H1 (cell line): ENCODE data around the gene VWA7. TPM values are rescaled to one million over a fixed set of nuclear protein-coding genes. Genes with fewer than 3 reads are reported as not detected.

ENCODE experiments used
- BACH1 ChIP-seq: IDR thresholded peaks from 2 replicates; pipeline ENCODE4 v1.6.1; 2012; ENCODE audit warnings: low read length, improper control_type of control experiment
- EGR1 ChIP-seq: IDR thresholded peaks from 2 replicates; pipeline ENCODE4 v1.6.1; 2011; ENCODE audit warnings: low read depth, low read length, borderline replicate concordance
- NANOG ChIP-seq: IDR thresholded peaks from 2 replicates; pipeline ENCODE4 v1.6.1; 2011; ENCODE audit warnings: low read length, low read depth, mild to moderate bottlenecking, inconsistent platforms; ENCODE audit not compliant: insufficient read depth, poor library complexity, severe bottlenecking
- POLR2A ChIP-seq, 2 experiments: IDR thresholded peaks; 1 replicate in 1 of 2; 2 replicates in 1 of 2; pipeline ENCODE4 v1.6.1; 2011; ENCODE audit warnings: low read depth in 2 of 2, low read length in 2 of 2, mild to moderate bottlenecking in 2 of 2; ENCODE audit errors: control extremely low read depth in 1 of 2
- SAP30 ChIP-seq: fragments of 300-600 bp; sonication (generic); IDR thresholded peaks from 2 replicates; pipeline ENCODE4 v1.7.1; 2012; ENCODE audit warnings: low read length, moderate library complexity, mild to moderate bottlenecking, inconsistent platforms; ENCODE audit not compliant: insufficient read depth, insufficient replicate concordance
- TAF1 ChIP-seq: IDR thresholded peaks from 2 replicates; pipeline ENCODE4 v1.6.1; 2011; ENCODE audit warnings: mild to moderate bottlenecking, low read depth, low read length
- polyA plus RNA-seq, 7 experiments: library from polyadenylated mRNA; depleted of rRNA in 3 of 7; stranded (reverse) in 5 of 7; unstranded in 2 of 7; fragments of >200 nt in 5 of 7; fragments of 200-250 nt in 2 of 7; gene quantifications; 1 replicate in 5 of 7; 2 replicates in 1 of 7; 4 replicates in 1 of 7; pipeline versions ENCODE4 v1.2.1 to v1.2.3, GENCODE V29; 2011 to 2013; ENCODE audit warnings: missing spikeins in 2 of 7, mixed read lengths in 2 of 7
- total RNA-seq: library from RNA; stranded (reverse); fragmentation: NEBNext Ultra II Directional; extraction: Animal tissue kit (Norgen Biotek cat#: 25700); gene quantifications from 2 replicates; pipeline ENCODE4 v1.2.1, GENCODE V29; 2021

VWA7 gene
- total and polyA plus RNA-seq, 2 of the 8 experiments (the other 6 are each of a cell fraction or from before 2014, with no cell fraction given), result 0.82 to 2.1 TPM

DNA sequence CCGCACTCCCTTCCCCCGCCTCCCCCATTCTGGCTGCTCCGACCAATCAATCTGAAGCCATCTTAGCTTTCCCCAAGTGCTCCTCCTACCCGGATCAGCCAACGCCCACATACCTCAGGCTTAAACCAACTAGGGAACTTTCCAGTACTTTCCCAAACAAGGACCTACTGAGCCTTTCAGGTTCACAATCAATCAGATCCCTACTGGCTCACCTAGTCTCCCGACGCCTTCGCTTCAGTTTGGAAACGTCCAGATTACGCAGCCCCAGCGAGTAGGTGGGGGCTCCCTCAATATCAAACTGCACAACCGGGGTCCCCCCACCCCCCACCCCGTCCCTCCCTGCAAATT lies 37.5 kb upstream of the VWA7 start (continued):
- TF ChIP-seq SAP30 (peak; percentile 47), POLR2A (IDR thresholded peaks at IDR 0.05; ENCODE audit: control extremely low read depth in 1 of 2, low read depth in 2 of 2, low read length in 2 of 2) (peak; percentile 36 to 58; a peak in 2 of 3 replicates), BACH1 (no peak), EGR1 (peak; percentile 49; the same call in 1 of the 2 replicates), NANOG (peak; percentile 29), TAF1 (no peak)
